Endothelial cell of umbilical vein (primary cell): Measurements from ENCODE around the gene PLLP. TPM values are rescaled to one million over a fixed set of nuclear protein-coding genes. Genes with fewer than 3 reads are reported as not detected.

Experiments used
- BruUV-seq: library from RNA; stranded (reverse); fragments of 400-500 nt; replicated peaks from 2 replicates; lab custom pipeline; 2021; lab: Mats Ljungman, UMichigan
- CTCF ChIA-PET: fragments of 300-600, 350-600 bp; sonication (Branson Sonifier 250); formaldehyde crosslinking; loops from one replicate; lab custom pipeline; 2021; ENCODE audit warnings: antibody characterized with exemption, inconsistent platforms; lab: Charles Lee
- POLR2A ChIA-PET: fragments of 300-600, 350-600 bp; sonication (Branson Sonifier 250); formaldehyde crosslinking; loops from one replicate; lab custom pipeline; 2021; ENCODE audit warnings: antibody characterized with exemption, inconsistent platforms; lab: Charles Lee
- DNase-seq: peaks from one replicate; pipeline ENCODE4 v3.0.0-alpha.2; 2011; ENCODE audit warnings: low read depth, low spot score
- FAIRE-seq: peaks from 2 replicates; lab custom pipeline; 2011; peaks lifted over from hg19 to GRCh38; lab: Jason Lieb, UNC
- H2AFZ ChIP-seq: 2 replicates; pipeline ENCODE4 v1.6.0; 2012; ENCODE audit warnings: low read depth, low read length, control low read depth, inconsistent platforms
- H3K27ac ChIP-seq: 2 replicates; pipeline ENCODE4 v1.5.1; 2011; ENCODE audit warnings: low read depth, mild to moderate bottlenecking, control low read depth, low read length, moderate library complexity; ENCODE audit not compliant: insufficient read depth
- H3K27me3 ChIP-seq, 2 experiments: 2 replicates each; pipeline versions ENCODE4 v1.6.0 to v1.6.1; 2011; ENCODE audit warnings: low read length in 2 of 2, mixed read lengths in 1 of 2; ENCODE audit not compliant: control insufficient read depth in 2 of 2, insufficient read depth in 2 of 2
- H3K36me3 ChIP-seq, 2 experiments: 2 replicates in 1 of 2; 3 replicates in 1 of 2; pipeline ENCODE4 v1.5.1; 2011; ENCODE audit warnings: low read length in 2 of 2, mild to moderate bottlenecking in 1 of 2, moderate library complexity in 1 of 2; ENCODE audit not compliant: control insufficient read depth in 2 of 2, insufficient read depth in 2 of 2; ENCODE audit errors: extremely low read depth in 1 of 2
- H3K4me1 ChIP-seq: 3 replicates; pipeline ENCODE4 v1.5.1; 2011; ENCODE audit warnings: mild to moderate bottlenecking, low read length; ENCODE audit not compliant: control insufficient read depth, insufficient read depth; ENCODE audit errors: extremely low read depth
- H3K4me2 ChIP-seq: 2 replicates; pipeline ENCODE4 v1.6.1; 2011; ENCODE audit warnings: low read length, control low read depth, mixed read lengths; ENCODE audit not compliant: insufficient read depth
- H3K4me3 ChIP-seq, 3 experiments: fragments of 200-600 bp in 1 of 3; sonication (generic), shearing (Covaris generic) in 1 of 3; replicated peaks in 1 of 3; 2 replicates each; pipeline ENCODE4 v1.5.1; 2011 to 2016; ENCODE audit warnings: control low read depth in 3 of 3, low read length in 3 of 3, mild to moderate bottlenecking in 2 of 3, inconsistent platforms in 1 of 3, low read depth in 1 of 3, moderate library complexity in 1 of 3; ENCODE audit not compliant: insufficient read depth in 1 of 3
- H3K79me2 ChIP-seq: 2 replicates; pipeline ENCODE4 v1.6.0; 2012; ENCODE audit warnings: low read length, inconsistent platforms; ENCODE audit not compliant: control insufficient read depth, insufficient read depth
- H3K9ac ChIP-seq: replicated peaks from 2 replicates; pipeline ENCODE3; 2011; ENCODE audit warnings: low read length, control low read depth; ENCODE audit not compliant: insufficient read depth; ENCODE audit errors: extremely low read depth
- H3K9me1 ChIP-seq: replicated peaks from 3 replicates; pipeline ENCODE4 v1.6.0; 2011; ENCODE audit warnings: mild to moderate bottlenecking, low read length; ENCODE audit not compliant: control insufficient read depth, insufficient read depth; ENCODE audit errors: extremely low read depth
- H3K9me3 ChIP-seq: replicated peaks from 2 replicates; pipeline ENCODE4 v1.5.1; 2012; ENCODE audit warnings: low read length, inconsistent platforms; ENCODE audit not compliant: control insufficient read depth, insufficient read depth
- H4K20me1 ChIP-seq: replicated peaks from 2 replicates; pipeline ENCODE3; 2011; ENCODE audit warnings: mild to moderate bottlenecking, low read length; ENCODE audit not compliant: control insufficient read depth, insufficient read depth; ENCODE audit errors: extremely low read depth
- EZH2 ChIP-seq: IDR thresholded peaks from 2 replicates; pipeline ENCODE4 v1.6.1; 2012; ENCODE audit warnings: borderline replicate concordance, low read depth, mild to moderate bottlenecking, moderate library complexity, low read length, inconsistent platforms; ENCODE audit not compliant: severe bottlenecking
- FOS ChIP-seq: IDR thresholded peaks from 2 replicates; pipeline ENCODE4 v1.6.1; 2011; ENCODE audit warnings: mild to moderate bottlenecking, low read length, moderate library complexity, borderline replicate concordance; ENCODE audit not compliant: insufficient read depth
- GATA2 ChIP-seq: IDR thresholded peaks from 2 replicates; pipeline ENCODE4 v1.7.0; 2011; ENCODE audit warnings: low read depth, mild to moderate bottlenecking, moderate library complexity, mixed read lengths, low read length; ENCODE audit not compliant: insufficient read length, insufficient read depth
- JUN ChIP-seq: IDR thresholded peaks from 2 replicates; pipeline ENCODE4 v1.6.1; 2011; ENCODE audit warnings: borderline replicate concordance, low read depth; ENCODE audit not compliant: insufficient read length, insufficient read depth
- MYC ChIP-seq: IDR thresholded peaks from one replicate; pipeline ENCODE4 v1.6.1; 2011; ENCODE audit warnings: mild to moderate bottlenecking, low read depth, low read length
- POLR2A ChIP-seq: IDR thresholded peaks from 2 replicates; pipeline ENCODE4 v1.6.1; 2012; ENCODE audit warnings: low read depth, mild to moderate bottlenecking, control low read depth, low read length
- POLR2AphosphoS5 ChIP-seq: IDR thresholded peaks from 2 replicates; pipeline ENCODE4 v1.6.1; 2012; ENCODE audit warnings: low read depth, mild to moderate bottlenecking, control low read depth, low read length, moderate library complexity; ENCODE audit not compliant: insufficient read depth
- dilution Hi-C: fragments of 300-500 bp; cut with MboI; formaldehyde crosslinking; loops from one replicate; pipeline ENCODE4 v1.15.0; 2019; ENCODE audit warnings: low sequenced_read_pairs; ENCODE audit not compliant: extremely low pct_ligation_motif_present
- intact Hi-C: fragments of 100-400 bp; cut with micrococcal nuclease; formaldehyde crosslinking; loops from one replicate; pipeline ENCODE4 v1.10.0; 2022
- polyA plus RNA-seq, 4 experiments: library from polyadenylated mRNA; depleted of rRNA in 3 of 4; stranded (reverse) in 3 of 4; unstranded in 1 of 4; fragments of >200 nt; gene quantifications; 2 replicates each; pipeline versions ENCODE4 v1.2.1 to v1.2.3, GENCODE V29; 2011 to 2012; ENCODE audit warnings: missing spikeins in 1 of 4
- total RNA-seq: library from RNA; stranded (reverse); gene quantifications from 2 replicates; pipeline ENCODE4 v1.2.3, GENCODE V29; 2021
- TF ChIP-seq, protein P1 (sequence below), 2 donors: IDR thresholded peaks; 1 replicate in 1 of 2; 2 replicates in 1 of 2; pipeline ENCODE4 v1.5.1; 2011; ENCODE audit warnings: low read length in 2 of 2, mild to moderate bottlenecking in 2 of 2, moderate library complexity in 2 of 2, control low read depth in 1 of 2, inconsistent platforms in 1 of 2, low read depth in 1 of 2; ENCODE audit not compliant: insufficient read depth in 1 of 2; ENCODE audit errors: extremely low read depth in 1 of 2
- TF ChIP-seq, protein P2 (sequence below): IDR thresholded peaks from 2 replicates; pipeline ENCODE4 v1.6.1; 2011; ENCODE audit not compliant: insufficient read depth, insufficient read length

The PLLP gene
- total and polyA plus RNA-seq, 2 donors (not counting 3 experiments of a cell fraction or from before 2014, with no cell fraction given) = 4.4 to 14.4 TPM

DNA sequence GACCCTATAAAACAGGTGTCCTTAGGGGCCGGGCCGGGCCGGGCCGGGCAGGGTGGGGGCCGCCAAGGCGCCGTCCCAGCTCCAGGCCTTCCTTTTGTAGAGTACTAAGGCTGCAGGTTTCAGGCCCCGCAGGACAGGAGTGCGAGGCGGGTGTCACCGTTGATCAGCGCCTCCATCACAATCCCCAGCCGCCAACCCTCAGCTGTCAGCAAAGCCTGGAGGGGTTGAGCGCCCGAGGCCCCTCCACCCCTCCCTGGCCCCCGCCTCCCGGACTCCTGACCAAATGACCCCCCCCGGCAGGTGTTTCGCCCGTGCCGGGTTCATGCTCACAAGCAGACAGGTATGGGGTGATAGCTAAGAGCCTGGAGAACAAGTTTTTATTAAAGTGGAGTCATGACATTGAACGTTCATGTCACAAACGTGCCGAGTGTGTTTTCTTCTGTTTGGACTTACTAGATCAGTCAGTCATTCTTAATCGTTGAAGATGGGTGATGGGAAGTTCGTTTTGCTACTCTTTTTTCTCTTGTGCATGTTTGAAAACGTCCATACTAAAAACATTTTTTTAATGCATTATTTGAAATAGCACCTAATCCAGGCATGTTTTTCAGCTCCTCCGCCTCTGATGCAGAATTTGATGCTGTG lies 38.9 kb downstream of the PLLP start:
- ChIA-PET POLR2A (interaction anchor here (0.6 to 1.4 kb wide), 4 partner anchors 15 to 58 kb away, joined by 3 to 8 read pairs (median 6); no protein-coding TSS in a partner anchor), CTCF (interaction anchor here (0.6 to 4.1 kb wide), 14 partner anchors 10 to 179 kb away, joined by 3 to 19 read pairs (median 3); partner anchors contain the start of genes CPNE2 and PLLP)
- dilution Hi-C loops (no loop called here), intact Hi-C loops (loop anchor here (1.0 to 2.0 kb wide), 6 partner anchors 15 to 172 kb away; partner anchors contain the start of genes PLLP, PSME3IP1 and RSPRY1)
- Histone ChIP-seq H3K9me3 (no peaks in the 10 kb centered on the region), H3K27me3 (no peaks in the 10 kb centered on the region), H3K27ac (peak overlapping the region; percentile 71), H2AFZ (peak overlapping the region; percentile 73), H3K36me3 (peaks cover 11 to 12% of the 10 kb centered on the region in 2 experiments), H3K9me1 (no peaks in the 10 kb centered on the region), H3K4me3 (peak overlapping the region; percentile 75 to 89 (median 85)), H4K20me1 (no peaks in the 10 kb centered on the region), H3K4me2 (peak overlapping the region; percentile 99), H3K79me2 (peaks cover 10% of the 10 kb centered on the region), H3K4me1 (peaks cover 11% of the 10 kb centered on the region), H3K9ac (peak overlapping the region; percentile 86)
- TF ChIP-seq MYC = no peak
- no peak for TF ChIP-seq POLR2AphosphoS5
- no peak for TF ChIP-seq FOS
- TF ChIP-seq, protein P1, sequence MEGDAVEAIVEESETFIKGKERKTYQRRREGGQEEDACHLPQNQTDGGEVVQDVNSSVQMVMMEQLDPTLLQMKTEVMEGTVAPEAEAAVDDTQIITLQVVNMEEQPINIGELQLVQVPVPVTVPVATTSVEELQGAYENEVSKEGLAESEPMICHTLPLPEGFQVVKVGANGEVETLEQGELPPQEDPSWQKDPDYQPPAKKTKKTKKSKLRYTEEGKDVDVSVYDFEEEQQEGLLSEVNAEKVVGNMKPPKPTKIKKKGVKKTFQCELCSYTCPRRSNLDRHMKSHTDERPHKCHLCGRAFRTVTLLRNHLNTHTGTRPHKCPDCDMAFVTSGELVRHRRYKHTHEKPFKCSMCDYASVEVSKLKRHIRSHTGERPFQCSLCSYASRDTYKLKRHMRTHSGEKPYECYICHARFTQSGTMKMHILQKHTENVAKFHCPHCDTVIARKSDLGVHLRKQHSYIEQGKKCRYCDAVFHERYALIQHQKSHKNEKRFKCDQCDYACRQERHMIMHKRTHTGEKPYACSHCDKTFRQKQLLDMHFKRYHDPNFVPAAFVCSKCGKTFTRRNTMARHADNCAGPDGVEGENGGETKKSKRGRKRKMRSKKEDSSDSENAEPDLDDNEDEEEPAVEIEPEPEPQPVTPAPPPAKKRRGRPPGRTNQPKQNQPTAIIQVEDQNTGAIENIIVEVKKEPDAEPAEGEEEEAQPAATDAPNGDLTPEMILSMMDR (IDR thresholded peaks at IDR 0.05; ENCODE audit: extremely low read depth in 1 of 2, insufficient read depth in 1 of 2, low read depth in 1 of 2, low read length in 2 of 2) = no peak
- no peak for TF ChIP-seq EZH2
- TF ChIP-seq, protein P2, sequence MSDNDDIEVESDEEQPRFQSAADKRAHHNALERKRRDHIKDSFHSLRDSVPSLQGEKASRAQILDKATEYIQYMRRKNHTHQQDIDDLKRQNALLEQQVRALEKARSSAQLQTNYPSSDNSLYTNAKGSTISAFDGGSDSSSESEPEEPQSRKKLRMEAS = no peak
- no peak for TF ChIP-seq POLR2A
- TF ChIP-seq GATA2 = no peak
- TF ChIP-seq JUN = no peak
- BruUV-seq = no TSS peak
- DNase-seq (peak; percentile 36), FAIRE-seq (peak; percentile 33)
